ENCODE measurements around the gene AJUBA.

Gene AJUBA

DNA sequence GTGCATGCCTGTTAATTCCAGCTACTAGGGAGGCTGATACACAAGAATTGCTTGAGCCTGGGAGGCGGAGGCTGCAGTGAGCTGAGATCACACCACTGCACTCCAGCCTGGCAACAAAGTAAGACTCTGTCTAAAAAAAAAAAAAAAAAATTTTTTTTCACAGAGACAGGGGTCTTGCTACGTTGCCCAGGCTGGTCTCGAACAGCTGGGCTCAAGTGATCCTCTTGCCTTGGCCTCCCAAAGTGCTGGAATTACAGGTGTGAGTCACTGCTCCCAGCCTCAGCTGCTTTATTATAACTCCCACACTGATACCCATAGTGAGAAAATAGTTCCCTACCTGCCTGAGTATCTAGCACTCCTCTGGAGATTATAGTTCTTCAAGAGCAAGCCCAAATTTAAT, 36.7 kb downstream of the AJUBA start:
- no peaks in the 10 kb centered on the region; the same call in 1 of the 2 replicates for H3K27me3 ChIP-seq (ENCODE audit: control insufficient read depth, insufficient read depth, low read length)
- H3K4me1 ChIP-seq (ENCODE audit: control insufficient read depth, insufficient read depth, low read length) = no peaks in the 10 kb centered on the region
- WGBS (ENCODE audit: insufficient coverage, insufficient read length) = no CpG with 5 or more reads among the region's 3 CpGs
- no peak overlapping the region for H3K27ac ChIP-seq (ENCODE audit: low read length)
- H3K4me3 ChIP-seq (ENCODE audit: low read length) = no peak overlapping the region
- peaks cover 10% of the 10 kb centered on the region; the same call in 1 of the 2 replicates for H3K36me3 ChIP-seq (ENCODE audit: control insufficient read depth, insufficient read depth, low read length)
- H3K9me3 ChIP-seq (ENCODE audit: control insufficient read depth, insufficient read depth, low read length) = no peaks in the 10 kb centered on the region
- no peak for DNase-seq (ENCODE audit: low read depth, low spot score)

DNA sequence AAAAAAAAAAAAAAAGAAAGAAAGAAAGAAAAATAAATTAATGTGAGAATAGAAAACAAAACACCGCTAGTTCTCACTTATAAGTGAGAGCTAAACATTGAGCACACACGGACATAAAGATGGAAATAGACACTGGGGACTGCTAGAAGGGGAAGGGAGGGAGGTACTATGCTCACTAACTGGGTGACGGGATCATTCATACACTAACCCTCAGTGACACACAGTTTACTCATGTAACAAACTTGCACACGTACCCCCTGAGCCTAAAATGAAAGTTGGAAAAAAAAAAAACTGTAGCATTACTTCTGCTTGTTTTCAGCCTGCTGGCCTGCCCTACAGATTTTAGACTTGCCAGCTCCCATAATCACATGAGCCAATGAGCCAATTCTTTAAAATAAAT, 42.7 kb downstream of the AJUBA start:
- DNase-seq (ENCODE audit: low read depth, low spot score) = no peak
- H3K4me3 ChIP-seq (ENCODE audit: low read length) = no peak overlapping the region
- H3K9me3 ChIP-seq (ENCODE audit: control insufficient read depth, insufficient read depth, low read length) = no peaks in the 10 kb centered on the region
- no peaks in the 10 kb centered on the region for H3K36me3 ChIP-seq (ENCODE audit: control insufficient read depth, insufficient read depth, low read length)
- no peak overlapping the region for H3K27ac ChIP-seq (ENCODE audit: low read length)
- no peaks in the 10 kb centered on the region for H3K4me1 ChIP-seq (ENCODE audit: control insufficient read depth, insufficient read depth, low read length)
- WGBS (ENCODE audit: insufficient coverage, insufficient read length) = no CpG with 5 or more reads among the region's 4 CpGs
- H3K27me3 ChIP-seq (ENCODE audit: control insufficient read depth, insufficient read depth, low read length) = no peaks in the 10 kb centered on the region

DNA sequence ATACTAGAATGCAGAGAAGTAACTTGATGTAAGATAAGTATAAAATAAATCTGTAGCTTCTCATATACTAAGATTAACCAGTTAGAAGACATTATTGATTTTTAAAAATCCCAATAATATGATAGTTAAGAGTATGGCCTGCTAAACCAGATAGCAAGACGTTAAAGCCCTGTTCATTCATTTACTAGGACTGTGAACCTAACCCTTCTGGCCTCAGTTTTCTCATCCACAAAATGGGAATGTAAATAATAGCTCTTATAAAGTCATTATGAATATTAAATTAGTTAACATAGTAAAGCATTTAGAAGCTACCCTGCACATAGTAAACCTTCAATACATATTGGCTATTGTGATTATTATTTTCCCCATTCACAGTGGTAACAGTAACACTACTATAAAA, 47.2 kb downstream of the AJUBA start:
- Histone ChIP-seq H3K36me3 (ENCODE audit: control insufficient read depth, insufficient read depth, low read length) (no peaks in the 10 kb centered on the region), H3K4me1 (ENCODE audit: control insufficient read depth, insufficient read depth, low read length) (no peaks in the 10 kb centered on the region), H3K27me3 (ENCODE audit: control insufficient read depth, insufficient read depth, low read length) (no peaks in the 10 kb centered on the region), H3K4me3 (ENCODE audit: low read length) (no peak overlapping the region), H3K27ac (ENCODE audit: low read length) (no peak overlapping the region), H3K9me3 (ENCODE audit: control insufficient read depth, insufficient read depth, low read length) (no peaks in the 10 kb centered on the region)
- no CpG with 5 or more reads among the region's 1 CpG for whole genome bisulfite sequencing (ENCODE audit: insufficient coverage, insufficient read length)
- DNase-seq (ENCODE audit: low read depth, low spot score) = no peak

DNA sequence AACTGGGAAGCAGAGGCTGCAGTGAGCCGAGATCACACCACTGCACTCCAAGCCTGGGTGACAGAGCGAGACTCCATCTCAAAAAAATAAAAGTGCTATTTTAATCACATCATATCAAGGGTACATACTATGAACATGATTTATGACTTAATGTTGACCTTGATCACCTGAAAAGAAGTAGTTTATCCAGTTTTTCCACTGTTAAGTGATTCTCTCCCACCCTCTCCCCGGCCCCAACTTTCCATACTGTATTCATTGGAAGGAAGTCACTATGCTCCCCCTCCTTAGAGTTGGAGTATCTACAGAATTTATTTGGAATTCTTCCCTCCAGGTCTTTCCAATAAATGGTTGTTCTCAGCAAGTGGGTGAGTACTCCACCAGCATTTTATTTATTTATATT, 50.2 kb downstream of the AJUBA start:
- no peaks in the 10 kb centered on the region for H3K9me3 ChIP-seq (ENCODE audit: control insufficient read depth, insufficient read depth, low read length)
- H3K27ac ChIP-seq (ENCODE audit: low read length) = no peak overlapping the region
- H3K36me3 ChIP-seq (ENCODE audit: control insufficient read depth, insufficient read depth, low read length) = peaks cover 3% of the 10 kb centered on the region; the same call in 1 of the 2 replicates
- H3K27me3 ChIP-seq (ENCODE audit: control insufficient read depth, insufficient read depth, low read length) = no peaks in the 10 kb centered on the region
- DNase-seq (ENCODE audit: low read depth, low spot score) = no peak
- no peaks in the 10 kb centered on the region for H3K4me1 ChIP-seq (ENCODE audit: control insufficient read depth, insufficient read depth, low read length)
- no CpG with 5 or more reads among the region's 3 CpGs for WGBS (ENCODE audit: insufficient coverage, insufficient read length)
- H3K4me3 ChIP-seq (ENCODE audit: low read length) = no peak overlapping the region

DNA sequence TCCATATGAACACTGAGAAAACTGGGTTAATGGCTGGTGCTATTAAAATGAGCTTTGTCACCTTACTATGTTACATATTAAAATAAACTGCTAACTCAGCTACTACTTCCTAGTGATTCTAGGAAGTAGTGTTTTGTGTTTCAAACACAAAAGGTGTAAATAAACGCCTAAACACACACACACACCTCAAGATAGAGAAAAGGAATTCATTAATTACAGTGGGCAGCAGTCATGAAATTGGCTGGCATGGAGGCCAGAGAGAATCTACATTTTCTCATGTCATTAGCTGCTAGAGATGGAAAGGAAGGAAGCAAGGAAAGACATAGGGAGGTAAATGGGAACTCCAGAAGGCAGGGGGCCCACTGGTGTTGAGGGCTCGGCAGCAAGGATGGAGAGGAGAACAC, 52.4 kb downstream of the AJUBA start:
- Histone ChIP-seq H3K27ac (ENCODE audit: low read length) (no peak overlapping the region), H3K36me3 (ENCODE audit: control insufficient read depth, insufficient read depth, low read length) (peaks cover 3% of the 10 kb centered on the region; the same call in 1 of the 2 replicates), H3K4me1 (ENCODE audit: control insufficient read depth, insufficient read depth, low read length) (no peaks in the 10 kb centered on the region), H3K9me3 (ENCODE audit: control insufficient read depth, insufficient read depth, low read length) (no peaks in the 10 kb centered on the region), H3K27me3 (ENCODE audit: control insufficient read depth, insufficient read depth, low read length) (no peaks in the 10 kb centered on the region), H3K4me3 (ENCODE audit: low read length) (peak overlapping the region; percentile 56; the same call in 1 of the 2 replicates)
- WGBS (ENCODE audit: insufficient coverage, insufficient read length) = no CpG with 5 or more reads among the region's 2 CpGs
- DNase-seq (ENCODE audit: low read depth, low spot score) = no peak

DNA sequence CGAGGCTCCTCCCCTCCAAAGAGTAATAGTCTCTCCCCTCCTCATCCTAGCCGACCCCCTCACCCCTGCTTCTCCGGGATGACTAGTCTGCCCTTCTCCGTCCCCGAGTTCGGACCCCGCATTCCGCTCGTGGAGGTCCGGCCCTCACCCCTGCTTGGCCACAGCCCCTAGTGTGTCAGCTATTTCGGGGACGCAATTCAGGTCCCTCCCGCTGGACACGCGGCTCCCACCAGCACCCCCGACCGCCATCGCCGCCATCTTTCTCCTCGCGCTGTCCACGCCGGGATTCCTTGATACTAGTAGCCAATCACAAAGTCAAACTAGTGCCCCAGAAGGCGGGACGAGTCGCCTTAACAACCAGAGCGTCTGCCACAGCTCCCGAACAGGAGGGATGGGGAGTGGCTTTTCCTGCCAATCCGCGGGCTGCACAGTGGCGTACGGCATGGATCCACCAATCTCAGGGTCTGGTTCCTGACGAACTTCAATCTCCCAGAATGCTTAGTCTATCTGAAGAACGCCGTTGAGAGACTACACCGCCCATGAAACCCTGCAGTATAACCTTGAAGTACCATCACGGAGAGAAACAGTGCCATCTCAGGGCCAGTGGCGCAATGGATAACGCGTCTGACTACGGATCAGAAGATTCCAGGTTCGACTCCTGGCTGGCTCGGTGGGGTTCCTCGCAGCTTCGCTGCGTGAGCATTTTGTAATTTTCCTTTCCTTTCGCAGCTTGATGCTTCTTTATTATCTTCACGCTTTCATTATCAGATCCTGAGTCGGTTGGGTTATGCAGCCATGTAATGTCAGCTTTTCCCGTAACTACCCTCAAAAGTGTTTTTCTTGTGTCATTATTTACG, 53.0 kb downstream of the AJUBA start, which contains the start of gene PRMT5:
PRMT5 (minus strand) TSS at position 273 of the 857 bp plus-strand sequence; CDS start at position 258, 15 bp downstream.
- no peaks in the 10 kb centered on the region for H3K27me3 ChIP-seq (ENCODE audit: control insufficient read depth, insufficient read depth, low read length)
- H3K9me3 ChIP-seq (ENCODE audit: control insufficient read depth, insufficient read depth, low read length) = no peaks in the 10 kb centered on the region
- peak within 1 kb of the TSS; percentile 56 for H3K4me3 ChIP-seq (ENCODE audit: low read length)
- WGBS (ENCODE audit: insufficient coverage, insufficient read length) = no CpG with 5 or more reads among the region's 51 CpGs
- DNase-seq (ENCODE audit: low read depth, low spot score) = peak; percentile 97
- H3K4me1 ChIP-seq (ENCODE audit: control insufficient read depth, insufficient read depth, low read length) = no peaks in the 10 kb centered on the region
- H3K36me3 ChIP-seq (ENCODE audit: control insufficient read depth, insufficient read depth, low read length) = peaks cover 5% of the 10 kb centered on the region
- H3K27ac ChIP-seq (ENCODE audit: low read length) = no peak within 1 kb of the TSS

DNA sequence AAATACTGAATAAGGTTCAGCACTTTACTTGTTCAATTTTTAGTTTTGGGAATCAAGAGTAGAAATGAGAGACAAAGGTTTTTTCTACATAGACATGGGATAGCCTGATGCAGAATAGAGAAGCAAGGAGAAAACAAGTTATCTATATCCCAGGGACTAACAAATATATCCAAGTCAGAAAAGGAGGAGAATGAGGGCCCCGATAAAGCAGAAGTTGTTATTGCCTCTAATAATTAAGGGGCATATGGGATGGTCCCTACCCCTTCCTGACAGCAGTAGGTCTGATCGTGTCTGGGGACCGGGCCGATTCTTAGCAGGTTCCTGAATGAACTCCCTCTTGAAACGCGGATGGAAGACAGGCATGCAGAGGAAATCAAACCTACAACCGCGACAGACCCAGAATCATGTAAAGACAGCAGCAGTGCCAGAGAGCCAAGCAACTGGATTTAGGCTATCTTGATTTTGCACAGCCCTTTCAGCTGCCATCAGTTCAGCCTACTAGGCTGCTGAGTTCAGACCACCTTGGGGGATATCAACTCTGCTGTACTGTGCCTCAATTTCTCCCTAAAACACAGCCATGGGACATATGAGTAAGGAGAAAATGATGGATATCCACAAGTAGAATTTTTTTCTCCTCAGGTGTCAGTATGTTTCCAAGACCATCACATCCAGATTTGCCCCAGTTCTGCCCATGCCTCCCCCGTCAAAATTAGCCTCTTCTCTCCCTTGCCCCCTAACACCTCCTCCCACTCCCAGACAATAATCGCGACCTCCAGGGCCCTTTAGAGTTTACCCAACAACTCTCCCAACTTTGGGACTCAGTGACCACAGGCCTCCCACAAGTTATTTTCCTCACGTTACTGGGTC, 53.9 kb downstream of the AJUBA start:
- no peak overlapping the region for H3K27ac ChIP-seq (ENCODE audit: low read length)
- DNase-seq (ENCODE audit: low read depth, low spot score) = no peak
- no peaks in the 10 kb centered on the region for H3K9me3 ChIP-seq (ENCODE audit: control insufficient read depth, insufficient read depth, low read length)
- peak overlapping the region; percentile 56 for H3K4me3 ChIP-seq (ENCODE audit: low read length)
- no peaks in the 10 kb centered on the region for H3K27me3 ChIP-seq (ENCODE audit: control insufficient read depth, insufficient read depth, low read length)
- no peaks in the 10 kb centered on the region for H3K4me1 ChIP-seq (ENCODE audit: control insufficient read depth, insufficient read depth, low read length)
- H3K36me3 ChIP-seq (ENCODE audit: control insufficient read depth, insufficient read depth, low read length) = peaks cover 11% of the 10 kb centered on the region
- WGBS (ENCODE audit: insufficient coverage, insufficient read length) = no CpG with 5 or more reads among the region's 12 CpGs

DNA sequence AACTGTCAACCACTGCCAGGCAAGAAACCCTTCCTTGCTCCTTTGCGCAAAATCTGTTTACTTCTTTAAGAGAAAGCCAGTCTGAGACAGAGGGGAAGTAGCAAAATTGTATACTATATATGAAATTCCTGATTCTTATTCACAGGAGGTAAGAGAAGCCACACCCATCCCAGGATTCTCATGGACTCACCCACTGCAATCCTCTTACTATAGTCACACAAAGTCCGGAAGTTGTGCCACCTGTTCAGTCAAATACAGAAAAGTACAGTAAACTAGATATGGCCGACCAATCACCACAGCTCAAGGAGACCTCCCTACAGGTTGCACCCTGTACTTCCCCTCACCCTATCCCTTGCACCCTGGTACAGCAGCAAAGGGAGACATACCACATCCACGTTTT, 56.0 kb downstream of the AJUBA start:
- no peak overlapping the region for H3K27ac ChIP-seq (ENCODE audit: low read length)
- no peaks in the 10 kb centered on the region for H3K4me1 ChIP-seq (ENCODE audit: control insufficient read depth, insufficient read depth, low read length)
- WGBS (ENCODE audit: insufficient coverage, insufficient read length) = no CpG with 5 or more reads among the region's 4 CpGs
- no peak for DNase-seq (ENCODE audit: low read depth, low spot score)
- H3K36me3 ChIP-seq (ENCODE audit: control insufficient read depth, insufficient read depth, low read length) = peaks cover 21% of the 10 kb centered on the region
- no peak overlapping the region for H3K4me3 ChIP-seq (ENCODE audit: low read length)
- no peaks in the 10 kb centered on the region for H3K9me3 ChIP-seq (ENCODE audit: control insufficient read depth, insufficient read depth, low read length)
- no peaks in the 10 kb centered on the region for H3K27me3 ChIP-seq (ENCODE audit: control insufficient read depth, insufficient read depth, low read length)

DNA sequence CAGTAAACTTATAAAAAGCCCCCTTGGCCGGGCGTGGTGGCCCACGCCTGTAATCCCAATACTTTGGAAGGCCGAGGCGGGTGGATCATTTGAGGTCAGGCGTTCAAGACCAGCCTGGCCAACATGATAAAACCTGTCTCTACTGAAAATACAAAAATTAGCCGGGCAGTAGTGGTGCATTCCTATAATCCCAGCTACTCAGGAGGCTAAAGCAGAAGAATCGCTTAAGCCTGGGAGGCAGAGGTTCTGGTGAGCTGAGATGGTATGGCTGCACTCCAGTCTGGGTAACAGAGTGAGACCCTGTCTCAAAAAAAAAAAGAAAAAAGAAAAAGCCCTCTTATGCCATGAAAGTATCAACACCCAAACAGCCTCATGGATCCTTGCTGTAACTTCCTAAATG, 56.8 kb downstream of the AJUBA start:
- no peaks in the 10 kb centered on the region for H3K9me3 ChIP-seq (ENCODE audit: control insufficient read depth, insufficient read depth, low read length)
- H3K4me3 ChIP-seq (ENCODE audit: low read length) = no peak overlapping the region
- no peaks in the 10 kb centered on the region for H3K27me3 ChIP-seq (ENCODE audit: control insufficient read depth, insufficient read depth, low read length)
- no peak overlapping the region for H3K27ac ChIP-seq (ENCODE audit: low read length)
- H3K36me3 ChIP-seq (ENCODE audit: control insufficient read depth, insufficient read depth, low read length) = peaks cover 27% of the 10 kb centered on the region
- WGBS (ENCODE audit: insufficient coverage, insufficient read length) = no CpG with 5 or more reads among the region's 8 CpGs
- no peak for DNase-seq (ENCODE audit: low read depth, low spot score)
- no peaks in the 10 kb centered on the region for H3K4me1 ChIP-seq (ENCODE audit: control insufficient read depth, insufficient read depth, low read length)

DNA sequence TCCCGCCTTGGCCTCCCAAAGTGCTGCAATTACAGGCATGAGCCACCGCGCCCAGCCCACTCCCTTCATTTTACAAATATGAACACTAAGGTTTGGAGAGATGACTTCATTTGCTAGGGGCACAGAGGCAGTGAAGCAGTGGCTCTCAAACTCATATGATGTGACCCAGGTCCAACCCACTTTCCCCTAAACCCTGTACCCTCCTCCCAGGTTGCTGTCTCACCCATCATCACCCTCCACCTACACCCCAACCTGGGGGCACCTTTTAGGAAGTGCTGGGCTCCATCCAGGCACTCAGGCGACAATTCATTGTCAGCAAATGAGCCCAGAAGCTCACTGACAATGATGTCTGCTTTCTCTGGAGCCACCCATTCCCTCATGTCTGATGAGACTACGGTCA, 58.6 kb downstream of the AJUBA start:
- no CpG with 5 or more reads among the region's 5 CpGs for WGBS (ENCODE audit: insufficient coverage, insufficient read length)
- Histone ChIP-seq H3K27ac (ENCODE audit: low read length) (no peak overlapping the region), H3K9me3 (ENCODE audit: control insufficient read depth, insufficient read depth, low read length) (no peaks in the 10 kb centered on the region), H3K4me3 (ENCODE audit: low read length) (no peak overlapping the region), H3K4me1 (ENCODE audit: control insufficient read depth, insufficient read depth, low read length) (no peaks in the 10 kb centered on the region), H3K27me3 (ENCODE audit: control insufficient read depth, insufficient read depth, low read length) (no peaks in the 10 kb centered on the region), H3K36me3 (ENCODE audit: control insufficient read depth, insufficient read depth, low read length) (peaks cover 30% of the 10 kb centered on the region)
- no peak for DNase-seq (ENCODE audit: low read depth, low spot score)

Data from iPS DF 6.9 (cell line).